ENCODE results near the gene PTCSC3.

PTCSC3 gene

DNA sequence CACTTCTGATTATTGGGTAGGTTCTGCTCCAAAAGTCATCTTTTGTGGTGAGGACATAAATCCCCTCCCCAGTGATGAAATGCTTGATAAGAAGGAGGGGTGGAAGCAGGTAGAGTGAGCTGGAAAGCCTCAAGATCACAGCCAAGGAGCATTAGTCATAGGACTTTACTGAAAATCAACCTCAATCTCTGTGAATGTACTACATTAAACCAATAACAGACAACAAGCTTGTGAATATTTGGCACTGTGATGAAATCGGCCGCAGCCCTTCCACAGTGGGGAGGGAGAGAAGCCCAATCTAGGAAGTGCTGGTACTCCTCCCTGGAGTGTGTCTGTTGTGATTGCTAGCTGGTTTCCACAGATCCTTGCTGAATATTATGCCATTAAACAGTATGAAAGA, 41.2 kb upstream of the PTCSC3 start:
- H3K4me3 ChIP-seq (ENCODE audit: low read depth, low read length), result no peak overlapping the region
- TF ChIP-seq, protein P1, sequence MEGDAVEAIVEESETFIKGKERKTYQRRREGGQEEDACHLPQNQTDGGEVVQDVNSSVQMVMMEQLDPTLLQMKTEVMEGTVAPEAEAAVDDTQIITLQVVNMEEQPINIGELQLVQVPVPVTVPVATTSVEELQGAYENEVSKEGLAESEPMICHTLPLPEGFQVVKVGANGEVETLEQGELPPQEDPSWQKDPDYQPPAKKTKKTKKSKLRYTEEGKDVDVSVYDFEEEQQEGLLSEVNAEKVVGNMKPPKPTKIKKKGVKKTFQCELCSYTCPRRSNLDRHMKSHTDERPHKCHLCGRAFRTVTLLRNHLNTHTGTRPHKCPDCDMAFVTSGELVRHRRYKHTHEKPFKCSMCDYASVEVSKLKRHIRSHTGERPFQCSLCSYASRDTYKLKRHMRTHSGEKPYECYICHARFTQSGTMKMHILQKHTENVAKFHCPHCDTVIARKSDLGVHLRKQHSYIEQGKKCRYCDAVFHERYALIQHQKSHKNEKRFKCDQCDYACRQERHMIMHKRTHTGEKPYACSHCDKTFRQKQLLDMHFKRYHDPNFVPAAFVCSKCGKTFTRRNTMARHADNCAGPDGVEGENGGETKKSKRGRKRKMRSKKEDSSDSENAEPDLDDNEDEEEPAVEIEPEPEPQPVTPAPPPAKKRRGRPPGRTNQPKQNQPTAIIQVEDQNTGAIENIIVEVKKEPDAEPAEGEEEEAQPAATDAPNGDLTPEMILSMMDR (IDR thresholded peaks at IDR 0.05; ENCODE audit: borderline replicate concordance, insufficient read depth, low read depth, low read length), result no peak

DNA sequence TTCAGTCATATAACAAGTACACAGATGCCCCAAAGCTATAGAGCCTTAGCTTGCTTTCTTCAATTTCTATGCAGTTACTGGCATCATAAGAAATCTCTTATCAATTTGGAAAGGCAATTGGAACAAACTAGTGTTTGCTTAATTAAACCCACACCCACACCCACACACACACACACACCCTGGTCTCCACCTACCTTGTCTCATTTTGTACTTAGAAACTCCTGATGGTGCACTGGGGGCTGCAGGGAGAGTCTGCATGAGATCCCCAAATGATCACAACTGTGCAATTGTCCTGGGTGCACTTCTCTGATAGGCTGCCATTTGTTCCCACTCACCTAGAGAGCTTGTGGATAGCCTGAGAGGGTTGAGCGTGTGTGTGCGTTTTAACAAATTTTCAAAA, 40.5 kb upstream of the PTCSC3 start:
- H3K4me3 ChIP-seq (ENCODE audit: low read depth, low read length), result no peak overlapping the region
- TF ChIP-seq, protein P1 (IDR thresholded peaks at IDR 0.05; ENCODE audit: borderline replicate concordance, insufficient read depth, low read depth, low read length), result no peak

DNA sequence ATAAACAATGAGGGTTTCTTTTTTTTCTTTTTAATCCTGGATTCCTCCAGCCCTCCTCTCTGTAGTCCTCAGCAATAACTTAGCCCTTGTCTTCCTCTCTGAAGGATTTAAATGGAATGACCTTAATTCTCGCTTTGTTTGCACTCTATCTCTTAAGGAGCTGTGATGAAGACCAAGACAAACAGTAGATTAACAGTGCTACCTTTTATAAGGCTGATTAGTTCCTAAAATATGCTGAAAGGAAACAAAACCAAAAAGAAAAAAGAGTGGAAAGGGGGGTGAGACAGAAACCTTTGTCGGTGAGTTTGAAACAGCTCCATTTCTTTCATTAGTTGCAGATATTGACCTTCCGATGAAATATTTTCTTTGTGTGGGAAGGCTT, 38.7 kb upstream of the PTCSC3 start:
- H3K4me3 ChIP-seq (ENCODE audit: low read depth, low read length), result no peak overlapping the region
- TF ChIP-seq, protein P1 (IDR thresholded peaks at IDR 0.05; ENCODE audit: borderline replicate concordance, insufficient read depth, low read depth, low read length), result no peak

DNA sequence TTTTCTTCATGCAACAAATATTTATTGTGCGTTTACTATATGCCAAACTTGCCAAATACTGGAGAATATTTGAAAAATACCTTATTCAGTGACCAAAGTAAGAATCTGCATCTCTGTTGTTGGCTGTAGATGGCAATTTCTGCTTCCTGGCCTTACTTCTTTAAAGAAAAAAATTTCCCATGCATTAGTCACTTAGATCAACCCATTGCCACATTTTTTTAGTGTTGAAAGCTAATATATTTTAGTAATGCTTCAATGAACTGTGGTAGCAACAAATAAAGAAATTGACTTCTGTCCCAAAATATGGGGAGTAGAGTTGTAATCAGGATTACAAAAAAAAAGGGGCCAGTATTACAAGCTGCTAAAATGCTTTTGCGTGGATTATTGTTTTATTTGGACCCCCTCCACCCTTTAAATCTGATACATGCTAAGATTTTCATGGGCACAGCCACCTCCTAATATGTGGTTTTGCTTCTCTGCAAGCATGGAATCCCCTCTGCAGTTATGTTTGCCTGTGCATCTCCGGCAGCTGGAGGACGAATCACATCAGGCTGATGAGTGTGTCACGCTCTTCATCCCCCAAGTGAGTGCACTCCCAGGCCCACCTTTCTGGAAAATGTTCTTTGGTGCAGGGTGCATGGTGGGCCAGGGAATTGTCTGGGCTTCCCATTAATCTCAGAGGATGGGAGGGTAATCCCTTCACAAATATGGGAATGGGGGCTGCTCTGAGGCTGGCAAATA, 38.1 kb upstream of the PTCSC3 start:
- H3K4me3 ChIP-seq (ENCODE audit: low read depth, low read length), result no peak overlapping the region
- TF ChIP-seq, protein P1 (IDR thresholded peaks at IDR 0.05; ENCODE audit: borderline replicate concordance, insufficient read depth, low read depth, low read length), result no peak

DNA sequence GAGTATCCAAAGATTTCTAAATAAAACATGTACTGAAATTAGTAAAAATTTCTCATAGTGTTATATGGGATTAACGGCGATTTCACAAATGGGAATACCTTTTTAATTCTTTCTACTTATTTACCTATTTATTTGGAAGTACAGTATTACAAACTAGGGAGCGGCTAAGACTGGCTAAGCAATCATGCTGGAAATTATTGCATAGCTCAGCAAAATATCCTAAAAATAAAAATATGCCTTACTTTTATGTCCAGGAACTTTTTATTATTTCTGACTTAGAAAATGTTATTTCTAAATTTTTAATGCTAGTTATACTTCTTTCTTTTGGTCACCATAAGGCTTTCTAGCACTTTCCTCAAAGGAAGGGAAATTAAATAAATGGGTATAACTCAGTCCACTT, 36.5 kb upstream of the PTCSC3 start:
- TF ChIP-seq, protein P1 (IDR thresholded peaks at IDR 0.05; ENCODE audit: borderline replicate concordance, insufficient read depth, low read depth, low read length), result no peak
- no peak overlapping the region for H3K4me3 ChIP-seq (ENCODE audit: low read depth, low read length)

DNA sequence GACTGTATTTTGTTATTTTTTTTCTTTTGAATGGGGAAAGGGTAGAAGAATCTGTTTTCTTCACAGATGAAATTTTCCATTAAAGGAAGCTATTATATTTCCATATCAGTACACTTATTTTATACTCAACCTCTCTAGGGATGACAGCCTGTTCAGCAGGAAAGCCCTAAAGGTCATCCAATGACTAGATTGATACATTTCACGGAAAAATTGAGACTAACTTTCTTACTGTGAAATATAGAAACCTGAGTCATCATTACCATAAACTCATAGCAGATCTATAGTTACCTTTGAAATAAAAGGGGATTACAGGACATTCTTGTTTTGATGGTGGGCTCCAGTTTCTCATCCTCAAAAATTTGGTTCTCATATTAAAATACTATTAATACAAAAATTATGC, 36.1 kb upstream of the PTCSC3 start:
- TF ChIP-seq, protein P1 (IDR thresholded peaks at IDR 0.05; ENCODE audit: borderline replicate concordance, insufficient read depth, low read depth, low read length), result no peak
- no peak overlapping the region for H3K4me3 ChIP-seq (ENCODE audit: low read depth, low read length)

DNA sequence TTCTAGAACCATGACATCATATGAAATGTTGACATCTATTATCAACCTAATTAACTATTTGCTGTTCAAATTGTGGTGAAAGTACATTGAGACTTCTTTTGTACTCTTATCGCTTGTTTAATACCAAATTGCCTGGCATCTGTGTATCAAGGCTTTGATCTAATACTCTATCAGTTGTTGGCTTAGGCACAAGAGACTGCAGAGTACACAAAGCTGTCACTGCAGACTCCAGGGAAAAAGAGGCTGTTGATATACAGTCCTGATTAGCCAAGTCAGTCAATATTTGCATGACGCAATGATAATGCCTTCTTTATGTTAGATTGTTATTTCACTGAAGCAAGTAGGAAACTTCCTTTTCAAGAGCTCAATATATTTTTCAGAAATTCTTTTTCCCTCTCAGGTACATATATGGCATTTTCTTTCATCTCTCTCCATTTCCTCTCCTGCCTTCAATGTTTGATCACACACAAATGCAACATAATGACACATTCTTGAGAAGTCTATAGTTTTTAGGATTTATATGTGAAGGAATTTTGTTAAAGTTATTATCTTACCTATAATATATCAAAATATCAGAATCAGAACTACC, 32.3 kb upstream of the PTCSC3 start:
- TF ChIP-seq, protein P1 (IDR thresholded peaks at IDR 0.05; ENCODE audit: borderline replicate concordance, insufficient read depth, low read depth, low read length), result no peak
- no peak overlapping the region for H3K4me3 ChIP-seq (ENCODE audit: low read depth, low read length)
